Cardiac fibroblast (primary cell): ENCODE data around the gene ASXL1.

ENCODE experiments used
- DNase-seq, 2 donors: peaks; one replicate each; pipeline versions ENCODE4 v3.0.0 to v3.0.0-alpha.2; 2010; ENCODE audit warnings: low read depth in 2 of 2
- H3K4me3 ChIP-seq, 2 donors: replicated peaks in 1 of 2; 1 replicate in 1 of 2; 2 replicates in 1 of 2; pipeline ENCODE4 v1.5.1; 2011; ENCODE audit warnings: low read depth in 2 of 2, low read length in 2 of 2, mild to moderate bottlenecking in 2 of 2, moderate library complexity in 1 of 2
- CTCF ChIP-seq: IDR thresholded peaks from one replicate; pipeline ENCODE4 v1.5.1; 2011; ENCODE audit warnings: low read depth, mild to moderate bottlenecking, low read length, inconsistent platforms

The ASXL1 gene

GRCh38 chr20:32444474-32445220 lies 86.5 kb downstream of the ASXL1 start:
- no peak overlapping the region for H3K4me3 ChIP-seq
- TF ChIP-seq CTCF = no peak
- no peak for DNase-seq

GRCh38 chr20:32445539-32446273 lies 87.6 kb downstream of the ASXL1 start:
- no peak for TF ChIP-seq CTCF
- no peak overlapping the region for H3K4me3 ChIP-seq
- no peak for DNase-seq

GRCh38 chr20:32446301-32447100 lies 88.4 kb downstream of the ASXL1 start:
- no peak for TF ChIP-seq CTCF
- no peak overlapping the region for H3K4me3 ChIP-seq

GRCh38 chr20:32447136-32448027 lies 89.3 kb downstream of the ASXL1 start:
- TF ChIP-seq CTCF = no peak
- no peak for DNase-seq
- no peak overlapping the region for H3K4me3 ChIP-seq

More at GRCh38 chr20:32446301-32447100, 88.4 kb downstream of the ASXL1 start:
- no peak for DNase-seq

GRCh38 chr20:32448306-32449056 lies 90.3 kb downstream of the ASXL1 start:
- DNase-seq = no peak
- H3K4me3 ChIP-seq = no peak overlapping the region
- no peak for TF ChIP-seq CTCF
